ENCODE data around the gene CCNT2. TPM values are rescaled to one million over a fixed set of nuclear protein-coding genes. Genes with fewer than 3 reads are reported as not detected.

CCNT2 gene
- total RNA-seq, 4 donors from 2014 or later: 34.6 to 41.3 (median 38.7) TPM

GRCh38 chr2:134926231-134926931 lies 7.8 kb downstream of the CCNT2 start:
- TF ChIP-seq, protein P1, sequence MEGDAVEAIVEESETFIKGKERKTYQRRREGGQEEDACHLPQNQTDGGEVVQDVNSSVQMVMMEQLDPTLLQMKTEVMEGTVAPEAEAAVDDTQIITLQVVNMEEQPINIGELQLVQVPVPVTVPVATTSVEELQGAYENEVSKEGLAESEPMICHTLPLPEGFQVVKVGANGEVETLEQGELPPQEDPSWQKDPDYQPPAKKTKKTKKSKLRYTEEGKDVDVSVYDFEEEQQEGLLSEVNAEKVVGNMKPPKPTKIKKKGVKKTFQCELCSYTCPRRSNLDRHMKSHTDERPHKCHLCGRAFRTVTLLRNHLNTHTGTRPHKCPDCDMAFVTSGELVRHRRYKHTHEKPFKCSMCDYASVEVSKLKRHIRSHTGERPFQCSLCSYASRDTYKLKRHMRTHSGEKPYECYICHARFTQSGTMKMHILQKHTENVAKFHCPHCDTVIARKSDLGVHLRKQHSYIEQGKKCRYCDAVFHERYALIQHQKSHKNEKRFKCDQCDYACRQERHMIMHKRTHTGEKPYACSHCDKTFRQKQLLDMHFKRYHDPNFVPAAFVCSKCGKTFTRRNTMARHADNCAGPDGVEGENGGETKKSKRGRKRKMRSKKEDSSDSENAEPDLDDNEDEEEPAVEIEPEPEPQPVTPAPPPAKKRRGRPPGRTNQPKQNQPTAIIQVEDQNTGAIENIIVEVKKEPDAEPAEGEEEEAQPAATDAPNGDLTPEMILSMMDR (IDR thresholded peaks at IDR 0.05; ENCODE audit: low read depth): no peak

GRCh38 chr2:134927195-134927594 lies 8.6 kb downstream of the CCNT2 start:
- TF ChIP-seq, protein P1 (IDR thresholded peaks at IDR 0.05; ENCODE audit: low read depth): no peak

DNA sequence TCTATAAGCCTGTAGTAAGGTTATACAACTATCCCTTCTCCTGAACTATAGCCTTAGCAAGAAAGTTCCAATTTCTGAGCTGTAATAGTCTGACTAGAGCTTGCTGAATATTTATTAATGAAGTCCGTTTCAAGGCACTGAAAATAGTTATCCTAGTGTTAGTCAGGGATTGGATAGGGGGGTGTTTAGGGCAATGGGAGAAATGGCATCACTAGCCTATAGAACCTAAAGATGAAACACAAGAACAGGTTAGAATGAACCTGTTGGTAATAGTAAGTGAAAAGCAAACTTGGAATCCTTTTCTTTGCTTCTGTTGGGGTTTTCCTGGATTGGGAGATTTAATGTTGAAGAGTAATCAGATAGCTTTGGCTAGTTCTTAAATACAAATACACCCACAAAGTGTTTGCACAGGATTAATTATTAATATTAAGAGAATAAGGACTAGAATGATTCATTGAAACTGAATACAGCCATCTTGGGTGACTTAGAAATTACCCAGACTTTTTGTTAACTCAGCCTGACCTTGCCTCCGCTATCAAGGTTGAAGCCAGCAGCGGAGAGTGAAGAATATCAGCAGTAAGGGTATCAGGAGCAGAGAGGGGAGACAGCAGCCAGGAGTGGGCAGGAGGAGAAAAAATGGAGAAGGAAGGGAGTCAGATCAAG lies 14.4 kb downstream of the CCNT2 start:
- TF ChIP-seq, protein P1 (IDR thresholded peaks at IDR 0.05; ENCODE audit: low read depth): no peak

DNA sequence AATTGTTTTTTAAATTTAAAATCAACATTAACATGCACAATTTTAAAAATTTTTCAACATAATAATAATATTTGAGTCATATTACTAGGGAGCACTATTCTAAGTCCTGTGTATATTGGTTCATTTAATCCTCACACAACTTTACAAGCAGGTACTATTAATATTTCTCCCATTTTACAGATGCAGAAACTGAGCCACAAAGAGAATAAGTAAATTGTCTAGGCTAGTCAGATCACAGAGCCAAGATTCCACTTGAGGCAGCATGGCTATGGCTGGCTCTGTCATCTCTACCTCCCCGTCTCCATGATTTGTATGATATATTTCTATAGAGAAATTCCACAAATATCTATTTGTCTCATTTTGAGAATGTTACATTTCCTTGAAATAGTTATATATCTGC lies 15.1 kb downstream of the CCNT2 start:
- TF ChIP-seq, protein P1 (IDR thresholded peaks at IDR 0.05; ENCODE audit: low read depth): no peak

DNA sequence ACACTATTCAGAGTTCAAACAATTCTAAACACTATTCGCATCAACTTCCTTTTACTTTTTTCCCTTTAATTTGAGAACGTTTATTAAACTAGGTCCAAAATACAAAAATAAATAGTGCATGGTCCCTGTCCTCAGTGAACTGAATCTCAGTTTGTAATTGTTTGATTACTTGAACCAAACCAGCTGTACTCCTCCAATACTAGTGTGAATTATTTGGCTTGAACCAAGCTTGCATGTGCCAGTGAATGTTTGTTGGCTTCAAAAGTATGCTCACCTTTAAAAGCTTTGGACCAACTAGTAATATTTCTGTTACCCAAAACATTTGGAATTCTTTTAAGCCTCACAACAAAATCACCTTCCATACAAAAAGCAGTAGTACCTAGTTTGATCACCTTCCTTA lies 15.5 kb downstream of the CCNT2 start:
- TF ChIP-seq, protein P1 (IDR thresholded peaks at IDR 0.05; ENCODE audit: low read depth): no peak

GRCh38 chr2:134934641-134935040 lies 16.0 kb downstream of the CCNT2 start:
- TF ChIP-seq, protein P1 (IDR thresholded peaks at IDR 0.05; ENCODE audit: low read depth): no peak

GRCh38 chr2:134936691-134937090 lies 18.1 kb downstream of the CCNT2 start:
- TF ChIP-seq, protein P1 (IDR thresholded peaks at IDR 0.05; ENCODE audit: low read depth): no peak
